ENCODE results near the gene OPCML. TPM values are rescaled to one million over a fixed set of nuclear protein-coding genes. Genes with fewer than 3 reads are reported as not detected.

OPCML gene
- total and polyA plus RNA-seq, 12 donors, result under 0.01 to 1.2 (median 0.39) TPM

GRCh38 chr11:133548641-133549040, 16.3 kb upstream of the OPCML start:
- ATAC-seq, result no peak
- Histone ChIP-seq H3K4me3 (no peak overlapping the region), H3K4me1 (no peaks in the 10 kb centered on the region), H3K27ac (no peak overlapping the region), H3K27me3 (peaks cover 0 to 10% (median 4%) of the 10 kb centered on the region in 7 donors), H3K9me3 (no peaks in the 10 kb centered on the region), H3K36me3 (no peaks in the 10 kb centered on the region)
- no peak for DNase-seq
- no peak for TF ChIP-seq CTCF (IDR thresholded peaks at IDR 0.05)
- intact Hi-C loops (cut with DNase I), result loop anchor here in 1 of 10 donors (10.0 kb wide), 1 partner anchor 384 kb away; no protein-coding TSS in a partner anchor
- WGBS, 2 donors, result 89 to 92% methylated on average over 7 of the region's 7 CpGs

GRCh38 chr11:133547808-133548494, 15.7 kb upstream of the OPCML start:
- ATAC-seq, result no peak
- H3K9me3 ChIP-seq, result no peaks in the 10 kb centered on the region
- no peaks in the 10 kb centered on the region for H3K36me3 ChIP-seq
- 33 to 45% methylated on average over 12 of the region's 12 CpGs for WGBS, 2 donors
- no peak overlapping the region for H3K27ac ChIP-seq
- no peak for DNase-seq
- TF ChIP-seq CTCF (IDR thresholded peaks at IDR 0.05), result no peak
- H3K4me1 ChIP-seq, result no peaks in the 10 kb centered on the region
- intact Hi-C loops (cut with DNase I), result loop anchor here in 1 of 10 donors (10.0 kb wide), 1 partner anchor 383 kb away; no protein-coding TSS in a partner anchor
- no peak overlapping the region for H3K4me3 ChIP-seq
- H3K27me3 ChIP-seq, result peaks cover 0 to 8% (median 4%) of the 10 kb centered on the region in 7 donors

- no peak for ATAC-seq
- Histone ChIP-seq H3K27me3 (peaks cover 0 to 17% (median 10%) of the 10 kb centered on the region in 7 donors), H3K27ac (no peak overlapping the region), H3K9me3 (no peaks in the 10 kb centered on the region), H3K4me3 (no peak overlapping the region), H3K4me1 (no peaks in the 10 kb centered on the region), H3K36me3 (no peaks in the 10 kb centered on the region)
- no peak for TF ChIP-seq CTCF (IDR thresholded peaks at IDR 0.05)
- WGBS, 2 donors, result 69 to 73% methylated on average over 8 of the region's 8 CpGs
- DNase-seq, result no peak
- intact Hi-C loops (cut with DNase I), result loop anchor here in 1 of 10 donors (10.0 kb wide), 1 partner anchor 380 kb away; no protein-coding TSS in a partner anchor
Observed at GRCh38 chr11:133545199-133545803, 13.0 kb upstream of the OPCML start.

- ATAC-seq, result no peak
- H3K9me3 ChIP-seq, result no peaks in the 10 kb centered on the region
- peaks cover 0 to 17% (median 10%) of the 10 kb centered on the region in 7 donors for H3K27me3 ChIP-seq
- no peaks in the 10 kb centered on the region for H3K4me1 ChIP-seq
- no peak overlapping the region for H3K4me3 ChIP-seq
- no peak for TF ChIP-seq CTCF (IDR thresholded peaks at IDR 0.05)
- intact Hi-C loops (cut with DNase I), result loop anchor here in 1 of 10 donors (10.0 kb wide), 1 partner anchor 377 kb away; no protein-coding TSS in a partner anchor
- no peak overlapping the region for H3K27ac ChIP-seq
- 64 to 68% methylated on average over 7 of the region's 7 CpGs for WGBS, 2 donors
- no peaks in the 10 kb centered on the region for H3K36me3 ChIP-seq
- no peak for DNase-seq
Observed at GRCh38 chr11:133541720-133542095, 9.4 kb upstream of the OPCML start.
